Body of pancreas (tissue), 4 donors: Measurements from ENCODE around the gene APOH. TPM values are rescaled to one million over a fixed set of nuclear protein-coding genes. Genes with fewer than 3 reads are reported as not detected.
"Not testable (repeated sequence)": the region's sequence is repeated elsewhere in the genome, so short reads cannot be mapped to it uniquely, and the experiment has no call there.

Source experiments
- ATAC-seq: fragments of 150-250 bp; one replicate; pipeline ENCODE4 v1.9.1; 2016
- DNase-seq, 4 donors: peaks; one replicate each; pipeline ENCODE4 v3.0.0-alpha.2; 2019
- H3K27ac ChIP-seq, 4 donors: fragments of 200-600 bp; sonication (generic); 1 replicate in 3 of 4; 2 replicates in 1 of 4; pipeline versions ENCODE4 v1.5.1 to v1.6.1; 2016 to 2019; ENCODE audit warnings: mild to moderate bottlenecking in 1 of 4, mixed read lengths in 1 of 4, moderate library complexity in 1 of 4
- H3K27me3 ChIP-seq, 2 donors: fragments of 200-600 bp; sonication (generic); one replicate each; pipeline ENCODE4 v1.6.0; 2016; ENCODE audit warnings: mild to moderate bottlenecking in 1 of 2
- H3K36me3 ChIP-seq, 2 donors: fragments of 200-600 bp; sonication (generic); replicated peaks in 1 of 2; 2 replicates each; pipeline ENCODE4 v1.5.1; 2016; ENCODE audit warnings: low read depth in 2 of 2; ENCODE audit not compliant: insufficient read depth in 1 of 2
- H3K4me1 ChIP-seq: fragments of 200-600 bp; sonication (generic); one replicate; pipeline ENCODE4 v1.6.0; 2016
- H3K4me3 ChIP-seq, 2 donors: fragments of 200-600 bp; sonication (generic); 1 replicate in 1 of 2; 2 replicates in 1 of 2; pipeline ENCODE4 v1.5.1; 2016 to 2019
- H3K9me3 ChIP-seq, 3 donors: fragments of 200-600 bp; sonication (generic); 1 replicate in 2 of 3; 2 replicates in 1 of 3; pipeline ENCODE4 v1.5.1; 2016
- CTCF ChIP-seq, 7 experiments: fragments of 450-650 bp in 4 of 7; fragments of 200-600 bp in 3 of 7; sonication (generic) in 3 of 7; IDR thresholded peaks; one replicate each; pipeline ENCODE4 v1.5.1; 2016 to 2019; ENCODE audit warnings: antibody characterized with exemption in 7 of 7
- POLR2A ChIP-seq, 3 donors: fragments of 450-650 bp; IDR thresholded peaks; one replicate each; pipeline ENCODE4 v1.6.1; 2016; ENCODE audit warnings: antibody characterized with exemption in 3 of 3, mild to moderate bottlenecking in 2 of 3
- WGBS, 2 donors: methylation state at CpG; one replicate each; pipeline ENCODE4 v1.1.5; 2017; 5-methylcytosine and 5-hydroxymethylcytosine counted together
- intact Hi-C: fragments of 100-400 bp; cut with DNase I; formaldehyde crosslinking; loops from one replicate; pipeline ENCODE4 v1.15.1; 2023
- total RNA-seq, 2 donors: library from RNA; depleted of rRNA; stranded (reverse); fragments of >200 nt; gene quantifications; one replicate each; pipeline ENCODE4 v1.1.0, GENCODE V29; 2016

APOH gene
- total RNA-seq, 2 donors from 2014 or later = 5.4 to 22.1 TPM

GRCh38 chr17:66255112-66255511 lies 25.9 kb upstream of the APOH start:
- no peaks in the 10 kb centered on the region for H3K4me1 ChIP-seq
- H3K27me3 ChIP-seq = no peaks in the 10 kb centered on the region
- no peak overlapping the region for H3K4me3 ChIP-seq
- no peak overlapping the region for H3K27ac ChIP-seq
- DNase-seq = peak in 3 of 4 donors; percentile 28 to 61 (median 29)
- H3K9me3 ChIP-seq = no peaks in the 10 kb centered on the region
- no peaks in the 10 kb centered on the region for H3K36me3 ChIP-seq
- peak; percentile 79 for ATAC-seq
- intact Hi-C loops = loop anchor here (10.0 kb wide), 1 partner anchor 420 kb away; no protein-coding TSS in a partner anchor
- WGBS, 2 donors = 23 to 24% methylated on average over 4 of the region's 4 CpGs
- TF ChIP-seq POLR2A (IDR thresholded peaks at IDR 0.05) = no peak
- peak; percentile 25 to 84 (median 72) for TF ChIP-seq CTCF (IDR thresholded peaks at IDR 0.05)

GRCh38 chr17:66253458-66253857 lies 24.2 kb upstream of the APOH start:
- not testable (repeated sequence) for DNase-seq, ATAC-seq, H3K4me3 ChIP-seq, H3K9me3 ChIP-seq, H3K27ac ChIP-seq, H3K4me1 ChIP-seq, H3K27me3 ChIP-seq, H3K36me3 ChIP-seq
- intact Hi-C loops = loop anchor here (10.0 kb wide), 1 partner anchor 421 kb away; no protein-coding TSS in a partner anchor
- WGBS, 2 donors = 78 to 80% methylated on average over 8 of the region's 8 CpGs

- 92 to 93% methylated on average over 3 of the region's 3 CpGs for WGBS, 2 donors
- Histone ChIP-seq H3K27ac (no peak overlapping the region), H3K4me3 (no peak overlapping the region), H3K9me3 (no peaks in the 10 kb centered on the region), H3K27me3 (no peaks in the 10 kb centered on the region), H3K36me3 (no peaks in the 10 kb centered on the region), H3K4me1 (no peaks in the 10 kb centered on the region)
- intact Hi-C loops = loop anchor here (10.0 kb wide), 1 partner anchor 424 kb away; no protein-coding TSS in a partner anchor
- no peak for DNase-seq
- ATAC-seq = no peak
- TF ChIP-seq CTCF (IDR thresholded peaks at IDR 0.05) (no peak), POLR2A (IDR thresholded peaks at IDR 0.05) (no peak)
These were observed 21.5 kb upstream of the APOH start for GRCh38 chr17:66250686-66251085.

GRCh38 chr17:66248285-66248684 lies 19.1 kb upstream of the APOH start:
- no peak for DNase-seq
- no peaks in the 10 kb centered on the region for H3K27me3 ChIP-seq
- no peak overlapping the region for H3K4me3 ChIP-seq
- intact Hi-C loops = no loop called here
- ATAC-seq = no peak
- H3K9me3 ChIP-seq = no peaks in the 10 kb centered on the region
- no peak overlapping the region for H3K27ac ChIP-seq
- TF ChIP-seq POLR2A (IDR thresholded peaks at IDR 0.05) = no peak
- no peak for TF ChIP-seq CTCF (IDR thresholded peaks at IDR 0.05)
- WGBS, 2 donors = 61 to 68% methylated on average over 5 of the region's 5 CpGs
- no peaks in the 10 kb centered on the region for H3K4me1 ChIP-seq
- H3K36me3 ChIP-seq = no peaks in the 10 kb centered on the region

- Histone ChIP-seq H3K4me3 (no peak overlapping the region), H3K36me3 (no peaks in the 10 kb centered on the region), H3K27me3 (no peaks in the 10 kb centered on the region), H3K4me1 (no peaks in the 10 kb centered on the region), H3K27ac (no peak overlapping the region), H3K9me3 (no peaks in the 10 kb centered on the region)
- ATAC-seq = no peak
- WGBS, 2 donors = 61 to 75% methylated on average over 1 of the region's 1 CpG
- intact Hi-C loops = no loop called here
- no peak for DNase-seq
- TF ChIP-seq POLR2A (IDR thresholded peaks at IDR 0.05) (no peak), CTCF (IDR thresholded peaks at IDR 0.05) (no peak)
These were observed 12.6 kb upstream of the APOH start for GRCh38 chr17:66241839-66242238.
